GM12891 (cell line): Measurements from ENCODE around the gene BARHL1.

Source experiments
- POLR2A ChIP-seq: IDR thresholded peaks from 2 replicates; pipeline ENCODE4 v1.6.1; 2011; ENCODE audit warnings: low read depth, low read length, control low read depth
- POLR2AphosphoS5 ChIP-seq: IDR thresholded peaks from 2 replicates; pipeline ENCODE4 v1.6.1; 2011; ENCODE audit warnings: low read depth, low read length, control low read depth
- POU2F2 ChIP-seq: IDR thresholded peaks from 2 replicates; pipeline ENCODE4 v1.6.1; 2011; ENCODE audit warnings: low read depth, mild to moderate bottlenecking, control low read depth, low read length, moderate library complexity
- SPI1 ChIP-seq: IDR thresholded peaks from 2 replicates; pipeline ENCODE4 v1.6.1; 2011; ENCODE audit warnings: low read depth, low read length, control low read depth

GRCh38 chr9:132637351-132637750, 54.9 kb downstream of the BARHL1 start:
- no peak for TF ChIP-seq POLR2AphosphoS5
- no peak for TF ChIP-seq POLR2A
- TF ChIP-seq SPI1, result no peak
- no peak for TF ChIP-seq POU2F2
